PFSK-1 (cell line): ENCODE results near the gene FNTB.

Source experiments
- FOXP2 ChIP-seq: optimal IDR thresholded peaks from 2 replicates; pipeline ENCODE3; 2011; ENCODE audit warnings: borderline replicate concordance, control low read depth, inconsistent platforms; ENCODE audit not compliant: insufficient read depth; ENCODE audit errors: extremely low read length, extremely low read depth
- POLR2AphosphoS5 ChIP-seq: IDR thresholded peaks from 2 replicates; pipeline ENCODE4 v1.6.1; 2012; ENCODE audit warnings: low read depth, mild to moderate bottlenecking, control low read depth, low read length, moderate library complexity
- SIN3A ChIP-seq: IDR thresholded peaks from 2 replicates; pipeline ENCODE4 v1.6.1; 2012; ENCODE audit warnings: mild to moderate bottlenecking, low read length, moderate library complexity, borderline replicate concordance; ENCODE audit not compliant: insufficient read depth
- TAF1 ChIP-seq: IDR thresholded peaks from 2 replicates; pipeline ENCODE4 v1.6.1; 2012; ENCODE audit warnings: low read length, control low read depth, borderline replicate concordance; ENCODE audit not compliant: insufficient read depth
- TF ChIP-seq, protein P1 (sequence below), 2 experiments: IDR thresholded peaks; 2 replicates each; pipeline versions ENCODE4 v1.6.1 to v1.8.0; 2011 to 2012; ENCODE audit warnings: low read depth in 2 of 2, low read length in 2 of 2, control low read depth in 1 of 2, inconsistent platforms in 1 of 2, mild to moderate bottlenecking in 1 of 2, moderate library complexity in 1 of 2; ENCODE audit not compliant: insufficient read depth in 1 of 2

DNA sequence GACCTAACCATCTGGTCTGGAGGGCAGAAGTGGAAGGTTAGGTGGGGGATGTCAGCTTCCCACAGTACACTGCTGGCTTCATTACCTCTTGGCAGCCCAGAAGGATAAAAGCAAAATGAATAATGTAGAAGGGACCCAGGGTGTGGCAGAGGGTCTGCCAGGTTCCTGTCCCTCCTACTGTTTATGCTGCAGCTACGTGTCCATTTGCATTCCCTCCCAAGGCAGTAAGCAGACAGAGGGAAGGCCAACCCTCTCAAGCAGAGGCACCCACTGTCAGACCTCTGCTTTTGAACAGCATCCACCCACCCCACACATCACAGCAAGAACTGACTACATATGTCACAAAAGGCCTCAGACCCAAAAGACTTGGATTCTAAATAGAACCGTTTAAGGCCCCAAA is 96.2 kb downstream of the FNTB start:
- TF ChIP-seq POLR2AphosphoS5 (no peak), SIN3A (no peak), TAF1 (no peak), FOXP2 (no peak)
- TF ChIP-seq, protein P1, sequence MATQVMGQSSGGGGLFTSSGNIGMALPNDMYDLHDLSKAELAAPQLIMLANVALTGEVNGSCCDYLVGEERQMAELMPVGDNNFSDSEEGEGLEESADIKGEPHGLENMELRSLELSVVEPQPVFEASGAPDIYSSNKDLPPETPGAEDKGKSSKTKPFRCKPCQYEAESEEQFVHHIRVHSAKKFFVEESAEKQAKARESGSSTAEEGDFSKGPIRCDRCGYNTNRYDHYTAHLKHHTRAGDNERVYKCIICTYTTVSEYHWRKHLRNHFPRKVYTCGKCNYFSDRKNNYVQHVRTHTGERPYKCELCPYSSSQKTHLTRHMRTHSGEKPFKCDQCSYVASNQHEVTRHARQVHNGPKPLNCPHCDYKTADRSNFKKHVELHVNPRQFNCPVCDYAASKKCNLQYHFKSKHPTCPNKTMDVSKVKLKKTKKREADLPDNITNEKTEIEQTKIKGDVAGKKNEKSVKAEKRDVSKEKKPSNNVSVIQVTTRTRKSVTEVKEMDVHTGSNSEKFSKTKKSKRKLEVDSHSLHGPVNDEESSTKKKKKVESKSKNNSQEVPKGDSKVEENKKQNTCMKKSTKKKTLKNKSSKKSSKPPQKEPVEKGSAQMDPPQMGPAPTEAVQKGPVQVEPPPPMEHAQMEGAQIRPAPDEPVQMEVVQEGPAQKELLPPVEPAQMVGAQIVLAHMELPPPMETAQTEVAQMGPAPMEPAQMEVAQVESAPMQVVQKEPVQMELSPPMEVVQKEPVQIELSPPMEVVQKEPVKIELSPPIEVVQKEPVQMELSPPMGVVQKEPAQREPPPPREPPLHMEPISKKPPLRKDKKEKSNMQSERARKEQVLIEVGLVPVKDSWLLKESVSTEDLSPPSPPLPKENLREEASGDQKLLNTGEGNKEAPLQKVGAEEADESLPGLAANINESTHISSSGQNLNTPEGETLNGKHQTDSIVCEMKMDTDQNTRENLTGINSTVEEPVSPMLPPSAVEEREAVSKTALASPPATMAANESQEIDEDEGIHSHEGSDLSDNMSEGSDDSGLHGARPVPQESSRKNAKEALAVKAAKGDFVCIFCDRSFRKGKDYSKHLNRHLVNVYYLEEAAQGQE (IDR thresholded peaks at IDR 0.05; ENCODE audit: insufficient read depth in 1 of 2, low read depth in 2 of 2, low read length in 2 of 2) = no peak
